HG02763 (cell line): ENCODE measurements around the gene GPR156.
"Not testable (repeated sequence)": the region's sequence is repeated elsewhere in the genome, so short reads cannot be mapped to it uniquely, and the experiment has no call there.

Source experiments
- ATAC-seq: cut with Tn5 transposase; IDR thresholded peaks from one replicate; pipeline ENCODE4 v1.9.1; 2021; ENCODE audit warnings: mild to moderate bottlenecking, moderate library complexity; ENCODE audit not compliant: unreplicated experiment

Gene GPR156

DNA sequence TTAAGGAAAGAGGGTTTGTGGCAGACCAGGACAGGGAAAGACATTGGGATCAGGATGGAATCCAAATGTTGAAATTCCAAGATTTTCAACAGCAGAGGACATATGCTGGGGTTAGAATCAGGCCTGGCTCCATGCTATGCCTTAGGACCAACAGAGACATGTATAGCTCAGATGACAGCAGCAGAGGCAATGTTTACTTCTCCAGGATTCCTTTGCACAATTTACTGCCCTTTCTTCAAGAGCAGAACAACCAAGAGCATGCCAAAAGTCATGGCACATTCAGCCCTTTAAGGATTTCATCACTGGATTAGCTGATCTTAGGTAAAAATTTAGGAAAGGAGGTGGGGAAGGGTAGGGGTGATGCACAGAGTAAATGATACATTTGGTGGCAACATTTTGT is 121.2 kb downstream of the GPR156 start:
- ATAC-seq, result no peak

DNA sequence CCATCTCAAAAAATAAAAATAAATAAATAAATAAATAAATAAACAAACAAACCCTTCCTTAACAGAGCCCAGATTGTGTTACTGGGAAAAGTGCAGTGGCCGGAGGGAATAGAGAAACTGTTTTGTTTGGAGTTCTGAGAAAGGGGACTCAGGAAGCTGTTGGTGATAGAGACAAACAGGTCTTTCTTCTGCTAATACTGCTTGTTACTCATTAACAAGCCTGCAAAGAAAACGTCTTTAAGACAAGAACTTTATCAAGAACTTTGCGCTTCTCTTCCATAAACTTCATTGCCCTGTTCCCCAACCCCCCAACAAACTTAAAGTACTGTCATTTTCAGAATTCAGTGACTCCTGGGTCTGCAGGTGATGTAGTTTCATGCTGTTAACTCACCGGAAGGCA is 122.0 kb downstream of the GPR156 start:
- no peak for ATAC-seq

DNA sequence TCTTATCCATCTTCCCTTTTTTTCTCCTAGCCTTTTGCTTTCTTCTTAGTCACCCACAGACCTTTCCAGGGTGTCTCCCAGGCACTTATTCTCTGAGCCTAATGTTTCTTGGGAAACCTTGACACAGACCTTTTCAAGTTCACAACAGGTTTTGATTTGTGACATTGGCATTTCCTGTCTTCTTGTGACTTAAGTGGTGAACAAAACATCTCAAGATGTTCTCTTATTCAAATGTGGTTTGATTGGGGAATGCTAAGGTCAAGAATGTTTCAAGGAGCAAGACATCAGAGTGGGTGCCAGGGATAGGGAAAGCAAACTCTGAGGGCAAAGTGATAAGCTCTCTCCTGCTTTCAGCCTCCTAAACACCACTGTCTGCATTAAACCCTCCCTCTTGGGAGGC is 122.6 kb downstream of the GPR156 start:
- ATAC-seq, result no peak

DNA sequence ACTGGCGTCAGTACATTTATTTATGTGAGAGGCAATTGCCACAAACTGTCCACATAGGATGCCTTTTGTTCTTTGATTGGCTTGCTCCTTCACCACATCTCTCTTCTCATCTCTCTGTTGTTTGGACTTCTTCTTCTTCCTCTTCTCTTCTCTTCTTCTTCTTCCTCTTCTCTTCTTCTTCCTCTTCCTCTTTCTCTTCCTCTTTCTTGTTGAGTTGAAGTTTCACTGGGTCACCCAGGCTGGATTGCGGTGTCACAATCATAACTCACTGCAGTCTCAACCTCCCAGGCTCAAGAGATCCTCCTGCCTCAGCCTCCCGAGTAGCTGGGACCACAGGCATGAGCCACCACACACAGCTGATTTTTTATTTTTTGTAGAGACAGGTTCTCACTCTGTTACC is 123.1 kb downstream of the GPR156 start:
- ATAC-seq, result no peak

DNA sequence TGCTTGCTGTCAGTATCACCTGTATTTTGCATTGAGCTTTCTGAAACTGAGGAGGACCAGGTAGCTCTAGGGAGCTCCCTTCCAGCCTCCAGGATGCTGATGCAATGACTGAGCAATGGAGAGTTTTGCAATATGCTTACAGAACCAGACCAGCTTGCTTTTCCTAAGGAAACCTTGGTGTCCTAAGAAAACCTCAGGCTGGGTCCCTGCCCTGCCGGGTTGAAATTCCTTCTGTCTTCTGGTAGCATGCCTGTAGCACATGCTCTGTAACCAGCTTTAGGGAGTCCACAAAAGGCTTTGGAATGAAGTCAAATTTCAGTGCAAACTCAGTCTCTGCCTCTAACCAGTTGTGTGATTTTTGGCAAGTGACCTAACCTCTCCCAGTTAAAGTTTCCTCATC is 125.0 kb downstream of the GPR156 start:
- no peak for ATAC-seq

DNA sequence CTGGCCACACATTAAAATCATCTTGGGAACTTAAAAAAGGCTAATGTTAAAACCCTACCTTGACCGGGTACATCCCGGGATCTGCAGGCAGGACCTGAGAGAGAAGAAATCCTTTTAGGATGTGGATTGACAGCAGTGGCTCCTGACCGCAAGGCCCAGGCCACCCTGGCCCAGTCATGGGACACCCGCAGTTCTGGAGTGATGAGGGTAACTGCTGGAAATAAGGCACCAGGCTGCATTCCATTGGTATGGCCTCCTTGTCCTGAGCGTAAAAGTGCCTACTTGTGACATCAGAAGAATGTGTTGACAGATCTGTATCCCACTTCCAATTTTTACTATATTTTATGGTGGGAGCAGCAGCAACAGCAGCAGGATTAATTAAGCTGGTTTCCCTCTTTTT is 127.3 kb downstream of the GPR156 start:
- no peak for ATAC-seq

DNA sequence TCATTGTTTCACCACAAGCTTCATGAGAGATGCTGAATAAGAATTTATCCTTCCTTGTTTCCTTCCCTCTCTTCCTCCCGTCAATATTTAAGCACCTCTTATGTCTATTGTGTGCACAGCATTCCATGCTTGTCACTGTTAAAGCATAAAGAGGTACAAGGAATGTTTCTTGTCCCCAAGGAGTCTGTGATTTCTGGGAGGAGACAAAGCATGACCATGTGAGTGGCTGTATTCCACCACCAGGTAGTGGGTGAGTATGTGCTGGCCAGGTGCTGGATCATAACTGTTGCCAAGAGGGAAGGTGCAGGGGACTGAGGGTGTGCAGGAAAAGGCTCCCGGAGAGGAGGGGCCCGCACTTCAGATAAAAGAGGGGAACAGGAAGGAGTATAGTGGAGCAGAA is 127.9 kb downstream of the GPR156 start:
- no peak for ATAC-seq

DNA sequence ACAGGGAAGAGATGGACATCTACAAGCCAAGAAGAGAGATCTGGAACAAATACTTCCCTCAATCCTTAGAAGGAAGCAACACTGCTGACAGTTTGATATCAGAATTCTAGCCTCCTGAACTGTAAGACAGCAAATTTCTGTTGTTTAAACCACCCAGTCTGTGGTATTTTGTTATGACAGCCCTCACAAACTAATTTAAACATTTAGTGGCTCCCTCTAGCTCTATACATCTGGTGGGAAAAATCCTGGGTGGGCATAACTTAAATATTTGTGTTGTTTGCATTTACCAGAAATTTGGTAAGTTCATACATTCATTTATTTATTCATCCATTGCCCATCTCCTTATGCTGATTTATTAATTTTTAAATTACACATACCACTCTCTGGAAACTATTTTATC is 128.3 kb downstream of the GPR156 start:
- no peak for ATAC-seq

DNA sequence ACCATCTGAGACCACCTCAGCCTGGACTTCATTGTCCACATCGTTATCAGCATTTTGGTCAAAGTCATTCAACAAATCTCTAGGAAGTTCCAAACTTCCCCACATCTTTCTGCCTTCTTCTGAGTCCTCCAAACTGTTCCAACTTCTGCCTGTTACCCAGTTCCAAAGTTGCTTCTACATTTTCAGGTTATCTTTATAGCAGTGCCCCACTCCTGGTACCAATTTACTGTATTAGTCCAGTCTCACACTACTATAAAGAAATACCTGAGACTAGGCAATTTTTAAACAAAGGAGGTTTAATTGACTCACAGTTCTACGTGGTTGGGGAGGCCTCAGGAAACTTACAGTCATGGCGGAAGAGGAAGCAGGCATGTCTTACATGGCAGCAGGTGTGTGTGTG is 129.3 kb downstream of the GPR156 start:
- not testable (repeated sequence) for ATAC-seq

DNA sequence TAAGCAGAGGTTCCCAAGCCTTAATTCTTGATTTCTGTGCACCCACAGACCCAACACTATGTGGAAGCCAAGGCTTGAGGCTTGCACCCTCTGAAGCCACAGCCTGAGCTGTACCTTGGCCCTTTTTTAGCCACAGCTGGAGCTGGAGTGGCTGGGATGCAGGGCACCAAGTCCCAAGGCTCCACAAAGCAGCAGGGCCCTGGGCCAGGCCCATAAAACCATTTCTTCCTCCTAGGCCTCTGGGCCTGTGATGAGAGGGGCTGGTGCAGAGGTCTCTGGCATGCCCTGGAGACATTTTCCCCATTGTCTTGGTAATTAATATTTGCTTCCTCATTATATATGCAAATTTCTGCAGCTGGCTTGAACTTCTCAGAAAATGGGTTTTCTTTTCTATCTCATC is 129.9 kb downstream of the GPR156 start:
- ATAC-seq, result no peak

DNA sequence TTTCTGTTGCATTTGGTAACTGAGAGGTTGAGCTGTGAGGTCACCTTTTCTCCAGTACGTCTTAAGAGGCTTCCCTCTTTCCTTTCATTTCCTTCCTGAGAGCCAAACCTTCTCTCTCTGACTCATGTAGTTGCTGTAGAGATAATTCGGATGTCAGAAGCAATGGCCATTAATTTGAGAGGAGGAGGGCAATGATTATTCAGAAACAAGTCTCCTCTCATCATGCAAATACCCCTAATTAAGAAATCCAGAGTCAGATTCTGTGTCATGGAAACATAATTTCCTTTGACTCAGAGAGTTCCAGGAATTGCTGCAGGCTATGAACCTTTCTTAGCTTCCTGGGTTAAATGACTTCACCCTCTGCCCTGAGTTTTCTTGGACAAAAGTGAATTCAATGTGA is 131.7 kb downstream of the GPR156 start:
- no peak for ATAC-seq

DNA sequence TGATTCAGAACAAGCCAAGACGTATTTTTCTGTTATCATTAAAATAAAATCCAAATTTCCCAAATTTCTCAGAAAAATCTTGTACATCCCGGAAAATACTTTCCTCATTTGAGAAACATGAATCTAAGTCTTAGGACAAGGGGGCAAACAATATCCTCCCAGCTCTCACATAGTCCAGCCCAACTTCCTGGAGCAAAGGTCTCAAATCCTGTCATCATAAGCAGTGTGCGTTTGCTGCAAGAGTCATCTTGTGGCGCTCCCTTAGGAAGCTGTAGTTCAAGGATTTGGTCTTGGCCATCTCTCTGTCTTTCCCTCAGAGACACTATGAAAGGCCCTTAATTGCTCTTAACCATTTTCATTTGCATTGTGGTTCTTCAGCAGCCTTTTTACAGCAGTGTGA is 133.2 kb downstream of the GPR156 start:
- no peak for ATAC-seq

DNA sequence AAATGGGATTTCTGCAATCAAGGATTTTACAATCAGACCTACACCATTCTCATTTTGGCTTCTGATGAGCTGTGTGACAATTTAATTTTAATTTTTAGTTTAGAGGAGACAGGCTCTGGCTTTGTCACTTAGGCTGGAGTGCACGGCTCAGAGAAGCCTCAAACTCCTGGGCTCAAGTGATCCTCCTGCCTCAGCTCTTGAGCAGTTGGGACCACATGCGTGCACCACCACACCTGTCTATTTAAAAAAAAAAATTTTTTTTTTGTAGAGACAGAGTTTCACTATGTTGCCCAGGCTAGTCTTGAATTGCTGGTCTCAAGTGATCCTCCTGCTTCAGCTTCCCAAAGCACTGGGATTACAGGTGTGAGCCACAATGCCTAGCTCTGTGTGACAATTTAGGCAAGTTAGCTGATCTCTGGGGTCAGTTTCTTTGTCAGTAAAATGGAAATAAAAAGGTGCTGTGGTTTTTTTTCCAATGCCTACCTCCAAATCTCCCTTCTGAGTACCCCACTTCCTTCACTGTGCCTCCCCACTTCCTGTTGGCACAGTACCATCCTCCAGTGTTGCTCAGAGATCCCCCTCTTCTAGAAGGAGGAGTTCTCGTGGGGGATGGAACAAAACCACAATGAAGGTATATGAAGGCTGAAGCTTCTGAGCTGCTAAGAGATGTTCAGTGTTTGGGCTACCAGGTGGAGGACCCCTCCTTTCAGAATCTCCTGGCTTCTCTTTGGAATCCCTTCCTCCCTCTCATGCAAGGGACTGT is 136.7 kb downstream of the GPR156 start:
- no peak for ATAC-seq

DNA sequence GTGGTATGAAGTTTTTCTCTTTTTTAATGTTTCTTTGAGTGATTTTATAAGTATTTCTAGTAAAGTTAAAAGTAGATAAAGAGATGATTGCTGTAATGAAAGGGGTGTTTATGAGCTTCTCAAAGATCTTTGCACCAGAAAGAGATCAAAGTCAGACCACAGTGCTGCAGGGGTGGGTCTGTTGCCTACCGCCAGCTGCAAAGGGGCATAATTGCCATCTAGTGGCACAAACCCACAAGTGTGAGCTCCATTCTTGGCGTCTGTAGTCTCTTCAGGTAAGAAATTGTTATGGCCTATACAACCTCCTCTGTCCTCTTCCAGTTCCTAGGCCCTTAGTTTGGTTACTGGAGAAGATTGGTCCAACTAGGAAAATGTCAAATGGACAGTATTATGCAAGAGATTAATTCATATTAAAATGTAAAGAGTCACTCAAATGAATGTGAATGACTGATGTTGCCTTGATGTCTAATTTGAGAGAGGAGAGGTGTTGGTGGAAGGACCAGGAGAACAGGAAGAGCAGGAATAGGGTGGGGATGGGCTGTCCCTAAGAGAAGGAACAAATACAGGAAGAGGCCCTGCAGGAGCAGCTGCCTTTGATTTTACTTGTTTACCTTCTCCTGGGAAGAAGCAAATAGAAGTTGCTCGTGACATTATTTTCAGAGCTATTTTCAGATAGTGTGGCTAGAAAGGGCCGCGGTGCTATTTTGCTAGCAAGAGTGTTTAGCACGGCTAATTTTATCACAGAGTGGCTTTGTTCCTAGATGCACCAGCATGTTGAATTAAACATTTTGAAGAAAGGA is 137.8 kb downstream of the GPR156 start:
- ATAC-seq, result peak; percentile 53

DNA sequence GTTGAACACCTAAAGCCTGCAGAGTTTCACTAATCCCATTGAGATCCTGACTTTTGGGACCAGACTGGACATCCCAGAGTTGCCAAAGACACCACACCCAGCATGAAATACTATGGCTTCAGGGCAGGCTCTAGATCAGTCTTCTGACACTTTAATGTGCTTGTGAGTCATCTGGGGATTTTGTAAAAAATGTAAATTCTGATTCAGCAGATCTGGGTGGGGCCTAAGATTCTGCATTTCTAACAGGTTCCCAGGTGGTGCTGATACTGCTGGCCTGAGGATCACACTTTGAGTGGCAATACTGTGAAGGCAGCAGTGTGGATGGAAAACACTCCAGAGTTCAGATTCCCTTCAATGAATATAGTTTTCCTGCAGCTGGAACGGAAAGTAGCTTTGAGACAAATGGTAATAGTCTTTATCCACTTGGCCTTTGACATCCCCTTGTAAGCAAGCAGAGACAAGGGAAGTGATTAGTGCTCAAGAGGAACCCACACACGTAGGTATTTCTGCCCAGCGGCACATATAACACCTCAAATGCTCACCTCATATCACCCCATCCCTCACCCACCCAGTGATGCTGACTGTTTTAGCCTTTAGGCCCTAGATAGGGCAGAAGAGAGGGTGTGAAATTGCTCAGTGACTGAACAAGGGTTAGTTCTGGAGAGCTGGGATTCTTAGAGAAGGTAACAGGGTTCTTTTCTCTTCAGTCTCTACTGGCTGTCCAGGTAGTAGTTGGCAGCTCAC is 139.3 kb downstream of the GPR156 start:
- ATAC-seq, result no peak

DNA sequence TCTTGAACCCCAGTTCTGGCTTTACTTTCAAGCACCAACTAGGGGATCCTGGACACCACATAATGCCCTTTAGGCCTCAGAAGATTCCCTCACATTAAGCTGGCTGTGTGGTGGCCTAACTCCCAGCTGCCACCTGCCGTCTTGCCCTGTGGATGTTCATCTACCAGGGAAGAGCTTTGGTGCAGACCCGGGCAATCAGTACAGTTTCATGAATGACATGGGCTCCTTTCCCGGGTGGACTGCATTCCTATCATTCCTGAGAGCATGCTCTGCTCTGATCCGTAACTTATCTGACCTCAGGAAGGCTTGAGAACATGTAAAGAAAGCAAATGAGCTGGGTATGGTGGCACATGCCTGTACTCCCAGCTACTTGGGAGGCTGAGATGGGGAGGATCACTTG is 140.8 kb downstream of the GPR156 start:
- ATAC-seq, result no peak

DNA sequence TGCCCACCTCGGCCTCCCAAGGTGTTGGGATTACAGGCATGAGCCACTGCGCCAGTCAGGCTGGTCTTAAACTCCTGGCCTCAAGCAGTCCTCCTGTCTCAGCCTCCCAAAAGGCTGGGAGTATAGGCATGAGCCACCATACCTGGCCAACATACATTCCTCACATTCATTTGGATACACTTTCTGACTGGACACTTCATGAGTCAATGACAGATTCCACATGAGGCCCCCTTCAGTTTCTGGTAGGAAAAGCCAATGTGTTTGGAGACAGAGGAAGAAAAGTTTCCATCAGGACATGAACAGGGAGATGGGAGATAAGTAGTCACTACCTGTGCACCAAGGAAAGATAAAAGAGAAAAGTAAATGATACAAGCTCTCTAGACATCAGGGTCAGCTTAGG is 141.3 kb downstream of the GPR156 start:
- no peak for ATAC-seq

DNA sequence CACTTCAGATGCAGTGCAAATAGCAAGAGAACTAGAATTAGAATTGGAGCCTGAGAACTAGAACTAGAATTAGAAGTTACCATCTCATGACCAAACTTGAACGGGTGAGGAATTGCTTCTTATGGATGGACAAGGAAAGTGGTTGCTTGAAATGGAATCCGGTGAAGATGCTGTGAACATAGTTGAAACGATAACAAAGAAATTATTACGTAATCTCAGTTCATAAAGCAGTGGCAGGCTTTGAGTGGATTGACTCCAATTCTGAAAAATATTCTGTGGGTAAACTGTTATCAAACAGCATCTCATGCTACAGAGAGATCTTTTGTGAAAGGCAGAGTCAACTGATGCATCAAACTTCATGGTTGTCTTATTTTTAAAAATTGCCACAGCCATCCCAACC is 142.8 kb downstream of the GPR156 start:
- ATAC-seq, result no peak

DNA sequence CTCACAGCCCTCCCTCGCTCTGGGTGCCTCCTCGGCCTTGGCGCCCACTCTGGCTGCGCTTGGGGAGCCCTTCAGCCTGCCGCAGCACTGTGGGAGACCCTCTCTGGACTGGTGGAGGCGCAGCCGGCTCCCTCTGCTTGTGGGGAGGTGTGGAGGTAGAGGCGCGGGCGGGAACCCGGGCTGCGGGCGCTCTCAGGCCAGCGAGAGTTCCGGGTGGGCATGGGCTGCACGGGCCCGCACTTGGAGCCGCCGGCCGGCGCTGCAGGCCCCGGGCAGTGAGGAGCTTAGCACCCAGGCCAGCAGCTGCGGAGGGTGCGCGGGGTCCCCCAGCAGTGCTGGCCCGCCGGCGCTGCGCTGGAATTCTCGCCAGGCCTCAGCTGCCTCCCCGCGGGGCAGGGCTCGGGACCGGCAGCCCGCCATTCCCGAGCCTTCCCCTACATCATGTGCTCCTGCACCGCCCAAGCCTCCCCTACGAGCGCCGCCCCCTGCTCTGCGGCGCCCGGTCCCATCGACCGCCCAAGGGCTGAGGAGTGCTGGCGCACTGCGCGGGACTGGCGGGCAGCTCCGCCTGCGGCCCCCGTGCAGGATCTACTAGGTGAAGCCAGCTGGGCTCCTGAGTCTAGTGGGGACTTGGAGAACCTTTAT is 144.8 kb downstream of the GPR156 start:
- ATAC-seq, result no peak

DNA sequence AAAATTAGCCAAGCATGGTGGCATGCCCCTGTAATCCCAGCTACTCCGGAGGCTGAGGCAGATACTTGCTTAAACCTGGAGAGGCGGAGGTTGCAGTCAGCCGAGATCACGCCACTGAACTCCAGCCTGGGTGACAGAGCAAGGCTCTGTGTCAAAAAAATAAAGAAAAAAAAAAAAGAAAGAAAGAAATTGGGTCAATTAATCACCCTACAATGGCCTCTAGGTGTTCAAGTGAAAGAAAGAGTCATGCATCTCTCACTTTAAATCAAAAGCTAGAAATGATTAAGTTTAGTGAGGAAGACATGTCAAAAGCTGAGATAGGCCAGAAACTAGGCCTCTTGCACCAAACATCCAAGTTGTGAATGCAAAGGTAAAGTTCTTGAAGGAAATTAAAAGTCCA is 145.9 kb downstream of the GPR156 start:
- no peak for ATAC-seq

DNA sequence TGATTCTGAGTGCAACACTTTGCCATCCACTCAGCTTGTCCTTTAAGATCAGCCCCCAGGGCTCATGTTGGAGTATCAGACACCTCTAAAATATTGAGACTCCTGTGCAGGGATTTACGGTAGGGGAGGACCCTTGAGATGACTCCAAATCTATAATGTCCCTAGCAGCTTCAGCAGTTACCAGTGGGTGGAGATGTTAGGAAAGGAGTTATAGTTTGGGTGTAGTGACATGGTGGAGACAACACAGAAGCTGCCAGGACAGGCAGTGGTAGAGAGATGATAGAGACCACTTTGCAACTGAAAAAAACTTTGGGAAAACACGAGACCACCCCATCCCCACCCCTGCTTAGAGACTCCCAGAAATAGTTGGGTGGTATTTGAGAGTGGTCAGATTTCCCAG is 147.5 kb downstream of the GPR156 start:
- ATAC-seq, result no peak
